Measurements from ENCODE around the gene COMMD2.

The COMMD2 gene

GRCh38 chr3:149763565-149764195 lies 11.4 kb upstream of the COMMD2 start:
- no peak for FAIRE-seq

- FAIRE-seq: no peak
Observed at GRCh38 chr3:149753717-149754116, 1.4 kb upstream of the COMMD2 start.

GRCh38 chr3:149752788-149753136 lies 473 bp upstream of the COMMD2 start:
- no peak for FAIRE-seq

- no peak for FAIRE-seq
Observed at GRCh38 chr3:149751551-149751950, 738 bp downstream of the COMMD2 start.

GRCh38 chr3:149744606-149745005 lies 7.7 kb downstream of the COMMD2 start:
- no peak for FAIRE-seq

GRCh38 chr3:149744151-149744550 lies 8.1 kb downstream of the COMMD2 start:
- no peak for FAIRE-seq

- FAIRE-seq: no peak
Observed at GRCh38 chr3:149739396-149739795, 12.9 kb downstream of the COMMD2 start.

- no peak for FAIRE-seq
Observed at GRCh38 chr3:149738876-149739275, 13.4 kb downstream of the COMMD2 start.

GRCh38 chr3:149736953-149737205 lies 15.4 kb downstream of the COMMD2 start:
- FAIRE-seq: no peak

GRCh38 chr3:149736175-149736952 lies 15.9 kb downstream of the COMMD2 start:
- FAIRE-seq: no peak

- no peak for FAIRE-seq
Observed at GRCh38 chr3:149732234-149732633, 20.1 kb downstream of the COMMD2 start.

GRCh38 chr3:149727656-149728055 lies 24.6 kb downstream of the COMMD2 start:
- no peak for FAIRE-seq

GRCh38 chr3:149726716-149727407 lies 25.4 kb downstream of the COMMD2 start:
- no peak for FAIRE-seq

- no peak for FAIRE-seq
Observed at GRCh38 chr3:149723781-149724180, 28.5 kb downstream of the COMMD2 start.

- no peak for FAIRE-seq
Observed at GRCh38 chr3:149720918-149721317, 31.4 kb downstream of the COMMD2 start.

GRCh38 chr3:149717391-149718056 lies 34.8 kb downstream of the COMMD2 start:
- FAIRE-seq: peak; percentile 63

GRCh38 chr3:149716984-149717383 lies 35.3 kb downstream of the COMMD2 start:
- no peak for FAIRE-seq

- no peak for FAIRE-seq
Observed at GRCh38 chr3:149715247-149715646, 37.0 kb downstream of the COMMD2 start.

GRCh38 chr3:149713730-149714654 lies 38.3 kb downstream of the COMMD2 start:
- no peak for FAIRE-seq

- no peak for FAIRE-seq
Observed at GRCh38 chr3:149706905-149707304, 45.4 kb downstream of the COMMD2 start.

GRCh38 chr3:149705416-149705815 lies 46.9 kb downstream of the COMMD2 start:
- FAIRE-seq: no peak

GRCh38 chr3:149703466-149703865 lies 48.8 kb downstream of the COMMD2 start:
- no peak for FAIRE-seq
